NCI-H226 (cell line): ENCODE measurements around the gene VSTM2B.

ENCODE experiments used
- DNase-seq: peaks from one replicate; pipeline ENCODE4 v3.0.0-alpha.2; 2015

VSTM2B gene

DNA sequence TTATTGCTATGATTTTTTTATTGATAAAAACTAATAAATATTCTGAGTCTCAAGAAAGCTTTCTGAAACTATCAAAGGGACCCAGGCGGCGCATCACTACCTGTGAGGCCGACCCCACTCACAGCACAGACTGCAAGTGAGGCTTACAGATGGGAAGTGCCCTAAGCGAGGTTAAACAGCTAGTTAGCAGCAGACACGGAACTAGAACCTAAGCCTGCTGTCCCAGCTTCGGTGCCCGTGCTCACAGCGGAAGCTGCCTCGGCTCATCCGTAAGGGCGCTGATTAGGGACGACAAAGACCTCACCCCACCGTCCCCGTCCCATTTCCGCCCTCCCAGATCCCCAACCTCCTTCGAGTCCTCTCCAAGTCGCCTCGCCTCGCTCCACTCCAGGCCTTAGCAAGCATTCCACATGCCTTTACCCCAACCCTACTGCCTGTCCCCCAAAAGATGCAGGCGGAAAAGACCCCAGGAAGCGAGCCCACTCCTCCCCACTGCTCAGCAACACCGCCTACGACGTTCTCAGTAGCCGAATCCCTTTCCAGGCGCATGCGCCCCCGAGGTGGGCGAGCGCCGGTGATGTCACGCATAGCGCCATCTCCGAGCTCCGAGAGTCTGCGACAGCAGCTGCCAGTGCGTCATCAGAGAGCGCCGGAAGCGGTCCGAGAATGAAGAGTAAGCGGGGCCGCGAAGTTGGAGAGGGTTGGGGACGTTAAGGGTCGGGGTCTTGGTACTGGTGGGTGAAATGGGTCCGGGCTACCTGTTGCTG is 80.0 kb downstream of the VSTM2B start, which contains the start of gene POP4:
POP4 (plus strand) TSS at position 631 of the 767 bp plus-strand sequence; CDS start at position 667, 36 bp downstream.
- peak; percentile 94 for DNase-seq

DNA sequence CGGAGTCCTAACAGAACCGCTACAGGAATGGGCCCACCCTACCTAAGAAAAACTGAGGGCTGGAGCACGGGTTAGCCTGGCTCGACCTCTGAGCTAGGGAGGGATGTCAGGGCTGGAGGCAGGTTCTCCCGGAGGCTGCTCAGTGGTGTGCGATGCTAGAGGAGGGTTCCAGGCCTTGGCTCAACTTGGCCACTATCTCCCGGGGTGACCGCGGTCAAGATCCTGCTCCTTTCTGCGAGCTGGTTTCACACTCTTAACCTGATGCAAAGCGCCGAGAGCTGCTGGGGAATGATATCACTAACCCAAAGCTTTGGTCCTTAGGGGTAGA is 80.6 kb downstream of the VSTM2B start:
- no peak for DNase-seq

DNA sequence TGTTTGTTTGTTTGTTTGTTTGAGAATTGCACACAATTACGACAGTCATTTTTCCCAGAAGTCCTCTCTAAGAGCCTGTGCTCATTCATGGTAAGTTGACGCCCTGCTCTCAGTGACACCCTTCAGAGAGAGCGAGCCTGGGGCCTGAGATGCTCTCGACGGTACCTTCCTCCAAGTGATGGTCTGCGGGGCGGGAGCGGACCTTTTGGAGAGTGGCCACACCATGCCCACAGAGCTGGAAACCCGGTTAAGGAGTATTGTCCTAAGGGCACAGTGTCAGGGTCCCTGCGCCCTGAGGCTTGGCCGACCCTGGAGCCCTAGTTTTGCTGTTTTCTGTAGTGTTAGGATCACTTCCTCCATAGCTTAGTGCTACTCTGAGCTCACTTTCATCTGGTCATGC is 83.8 kb downstream of the VSTM2B start:
- no peak for DNase-seq

- DNase-seq, result no peak
These were observed 84.4 kb downstream of the VSTM2B start for GRCh38 chr19:29610213-29610573.

DNA sequence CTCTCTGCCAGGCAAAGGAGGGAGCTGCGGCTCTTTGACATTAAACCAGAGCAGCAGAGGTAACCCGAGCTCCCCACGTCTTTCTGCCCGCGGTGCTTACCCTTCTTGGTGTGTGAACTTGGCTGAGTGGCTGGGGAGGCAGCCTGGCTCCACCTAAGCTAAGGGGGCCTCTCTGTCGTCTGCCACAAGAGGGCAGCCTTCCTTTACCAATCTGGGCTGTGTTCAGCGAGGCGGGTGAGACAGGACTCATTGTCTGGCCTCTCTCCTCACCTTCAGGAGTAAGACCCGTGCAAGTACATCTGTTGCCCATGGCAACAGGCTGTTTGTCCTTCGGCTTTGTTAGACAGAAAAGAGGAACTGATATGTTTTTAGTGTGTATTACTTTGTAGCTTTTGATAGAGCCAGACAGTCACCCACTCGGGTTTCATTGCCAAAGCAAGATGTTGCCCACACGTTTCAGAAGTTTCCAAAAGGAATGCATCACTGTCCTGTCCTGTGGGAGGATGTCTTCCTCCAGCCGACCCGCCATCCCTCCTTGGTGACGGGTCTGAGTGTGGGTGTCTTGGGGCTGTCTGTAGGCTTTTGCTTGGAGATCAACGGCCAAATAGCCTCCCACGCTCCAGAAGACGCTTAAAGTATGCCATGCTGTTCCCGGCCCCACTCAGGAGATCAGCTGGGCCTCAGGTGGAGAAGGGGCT is 84.9 kb downstream of the VSTM2B start:
- peak; percentile 45 for DNase-seq

DNA sequence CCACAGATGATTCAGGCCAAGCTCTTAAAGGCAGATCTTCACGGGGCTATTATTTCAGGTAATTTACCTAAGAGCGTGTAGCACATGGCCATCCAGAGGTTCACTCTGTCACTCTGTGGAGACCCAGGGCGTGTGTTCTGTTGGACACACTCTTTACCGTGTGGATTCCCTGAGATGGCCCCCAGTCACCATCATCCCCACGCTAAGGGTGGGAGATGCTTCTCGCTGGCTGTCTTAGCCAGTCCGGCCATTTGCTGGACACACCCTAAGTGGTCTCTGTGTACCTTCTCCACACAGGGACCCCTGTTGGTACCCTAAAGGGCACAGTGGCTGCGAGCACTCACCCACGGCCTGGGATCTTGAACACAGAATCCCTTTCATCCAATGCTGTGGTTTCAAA is 86.3 kb downstream of the VSTM2B start:
- no peak for DNase-seq

- no peak for DNase-seq
These were observed 87.2 kb downstream of the VSTM2B start for GRCh38 chr19:29612801-29613595.

DNA sequence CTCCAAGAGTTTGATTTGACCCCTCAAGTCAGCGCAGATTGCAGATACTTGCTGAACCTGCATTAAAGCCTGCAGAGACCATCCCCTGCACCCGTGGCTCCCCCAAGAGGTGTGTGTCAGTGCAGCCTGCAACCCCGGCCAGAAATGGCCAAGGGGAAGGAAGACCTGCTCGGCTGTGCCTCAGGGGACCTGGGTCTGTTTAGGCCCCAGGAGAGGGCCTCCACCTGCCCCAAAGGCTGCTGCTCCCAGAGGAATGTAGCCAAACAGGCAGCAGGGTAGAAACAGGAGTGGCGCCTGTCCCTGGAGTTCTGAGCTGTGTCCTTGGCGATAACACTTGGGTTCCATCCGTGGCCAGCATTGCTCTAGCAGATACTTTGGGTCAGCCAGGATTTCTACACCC is 88.3 kb downstream of the VSTM2B start:
- DNase-seq, result no peak
